GM18519 (cell line): Measurements from ENCODE around the gene ZNF181.

Source experiments
- ATAC-seq: cut with Tn5 transposase; IDR thresholded peaks from one replicate; pipeline ENCODE4 v1.9.1; 2021; ENCODE audit warnings: mild to moderate bottlenecking, moderate library complexity; ENCODE audit not compliant: unreplicated experiment, low FRiP score

Gene ZNF181

DNA sequence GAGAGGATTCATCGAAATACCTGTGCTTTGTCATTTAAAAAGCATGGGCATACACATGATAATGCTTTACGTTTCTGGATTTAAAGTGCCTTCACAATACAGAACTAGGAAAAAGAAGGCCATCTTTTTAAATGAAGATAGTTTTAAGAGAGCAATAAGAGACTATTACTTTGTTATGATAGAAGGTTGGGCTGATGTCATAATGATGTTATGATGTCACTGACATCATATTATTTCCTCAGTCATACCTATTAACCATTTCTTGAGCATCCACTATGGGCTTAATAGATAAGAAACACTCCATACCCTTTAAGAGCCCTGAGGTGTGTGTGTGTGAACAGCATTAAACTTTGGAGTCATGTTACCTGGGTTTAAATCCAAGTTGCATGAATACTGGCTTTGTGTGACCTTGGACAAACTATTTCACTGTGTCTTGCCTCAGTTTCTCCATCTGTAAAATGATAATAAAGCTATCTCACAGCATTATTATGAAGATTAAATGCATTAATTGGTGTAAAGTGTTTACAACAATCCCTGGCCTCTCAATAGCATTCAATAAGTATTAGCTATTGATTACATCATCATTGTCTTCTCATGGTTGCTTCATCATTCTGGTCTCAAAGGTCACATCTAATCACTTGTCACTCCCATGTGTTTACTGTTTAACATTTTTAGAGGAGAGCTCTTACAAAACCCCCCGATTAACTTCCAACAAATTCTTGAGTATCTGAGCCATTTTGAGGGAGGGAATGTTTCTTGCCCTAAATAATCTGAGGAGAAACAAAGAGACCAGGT lies 11.1 kb downstream of the ZNF181 start:
- no peak for ATAC-seq

DNA sequence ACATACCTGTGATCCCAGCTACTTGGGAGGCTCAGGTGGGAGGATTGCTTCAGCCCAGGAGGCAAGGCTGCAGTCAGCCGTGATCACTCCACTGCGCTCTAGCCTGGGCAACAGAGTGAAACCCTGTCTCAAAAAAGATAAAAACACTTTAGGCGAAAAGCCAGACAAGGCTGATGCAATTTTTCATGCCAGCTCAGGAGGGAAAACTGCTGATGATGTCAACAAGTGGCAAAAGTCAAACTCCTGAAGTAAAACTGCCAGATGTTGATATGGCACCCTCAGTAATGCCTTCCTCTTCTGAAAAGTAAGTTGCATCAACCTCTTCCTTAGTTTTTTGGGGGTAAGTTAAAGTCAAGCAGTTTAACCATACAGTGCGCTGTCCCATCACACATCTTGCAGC lies 23.4 kb downstream of the ZNF181 start:
- no peak for ATAC-seq

DNA sequence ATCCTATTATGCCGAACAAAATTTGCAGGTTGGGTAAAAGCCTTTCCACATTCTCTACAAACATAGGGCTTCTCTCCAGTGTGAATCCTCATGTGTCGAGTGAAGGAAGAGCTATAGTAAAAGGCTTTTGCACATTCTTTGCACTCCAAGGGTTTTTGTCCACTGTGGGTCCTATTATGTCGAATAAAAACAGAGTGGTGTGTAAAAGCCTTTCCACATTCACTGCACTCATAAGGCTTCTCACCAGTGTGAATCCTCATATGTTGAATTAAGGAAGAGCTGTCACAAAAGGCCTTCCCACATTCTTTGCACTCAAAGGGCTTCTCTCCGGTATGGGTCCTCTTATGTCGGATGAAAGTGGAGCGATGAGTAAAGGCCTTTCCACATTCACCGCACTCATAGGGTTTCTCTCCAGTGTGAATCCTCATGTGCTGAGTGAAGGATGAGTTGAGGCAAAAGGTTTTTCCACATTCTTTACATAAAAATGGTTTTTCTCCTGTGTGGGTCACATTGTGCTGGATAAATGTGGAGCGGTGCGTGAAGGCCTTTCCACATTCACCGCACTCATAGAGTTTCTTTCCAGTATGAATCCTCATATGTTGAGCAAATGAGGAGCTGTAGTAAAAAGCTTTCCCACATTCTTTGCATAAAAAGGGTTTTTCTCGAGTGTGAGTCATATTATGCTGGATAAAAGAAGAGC lies 25.3 kb downstream of the ZNF181 start:
- ATAC-seq = no peak

DNA sequence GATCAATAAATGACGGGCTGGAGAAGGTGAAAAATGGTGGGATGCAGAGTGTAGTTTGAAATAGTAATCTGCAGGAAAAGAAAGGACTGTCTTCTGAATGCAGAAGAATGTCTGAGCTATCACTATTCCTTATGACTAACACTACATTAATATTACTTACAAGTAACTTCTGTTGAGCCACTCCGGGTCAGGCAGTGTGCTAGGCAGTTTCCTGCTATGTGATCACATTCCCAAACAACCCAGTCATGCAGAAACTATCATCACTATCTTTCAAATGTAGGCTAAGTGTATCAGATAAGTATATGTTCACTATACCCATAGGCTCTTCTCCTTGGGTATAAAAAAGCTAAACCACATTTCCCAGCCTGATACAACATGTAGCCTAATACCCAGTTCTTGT lies 32.3 kb downstream of the ZNF181 start:
- no peak for ATAC-seq

DNA sequence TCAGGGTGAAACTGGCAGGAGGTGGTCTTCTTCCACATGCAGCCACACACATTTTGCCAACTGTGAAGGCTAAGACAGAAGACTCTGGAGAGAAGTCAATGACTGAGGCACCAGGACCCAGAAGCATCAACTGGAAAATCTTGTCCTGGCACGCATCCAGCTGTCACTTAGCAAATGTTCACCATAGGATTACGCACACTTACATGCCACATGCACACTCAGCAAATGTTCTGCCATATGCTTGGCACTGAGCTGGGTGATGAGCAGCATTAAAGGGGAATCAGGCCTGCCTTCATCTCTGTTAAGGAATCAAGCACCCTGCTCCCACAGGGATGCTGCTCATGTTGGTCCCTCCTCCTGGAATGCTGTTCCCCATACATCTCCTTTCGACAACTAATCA lies 33.9 kb downstream of the ZNF181 start:
- ATAC-seq = no peak

DNA sequence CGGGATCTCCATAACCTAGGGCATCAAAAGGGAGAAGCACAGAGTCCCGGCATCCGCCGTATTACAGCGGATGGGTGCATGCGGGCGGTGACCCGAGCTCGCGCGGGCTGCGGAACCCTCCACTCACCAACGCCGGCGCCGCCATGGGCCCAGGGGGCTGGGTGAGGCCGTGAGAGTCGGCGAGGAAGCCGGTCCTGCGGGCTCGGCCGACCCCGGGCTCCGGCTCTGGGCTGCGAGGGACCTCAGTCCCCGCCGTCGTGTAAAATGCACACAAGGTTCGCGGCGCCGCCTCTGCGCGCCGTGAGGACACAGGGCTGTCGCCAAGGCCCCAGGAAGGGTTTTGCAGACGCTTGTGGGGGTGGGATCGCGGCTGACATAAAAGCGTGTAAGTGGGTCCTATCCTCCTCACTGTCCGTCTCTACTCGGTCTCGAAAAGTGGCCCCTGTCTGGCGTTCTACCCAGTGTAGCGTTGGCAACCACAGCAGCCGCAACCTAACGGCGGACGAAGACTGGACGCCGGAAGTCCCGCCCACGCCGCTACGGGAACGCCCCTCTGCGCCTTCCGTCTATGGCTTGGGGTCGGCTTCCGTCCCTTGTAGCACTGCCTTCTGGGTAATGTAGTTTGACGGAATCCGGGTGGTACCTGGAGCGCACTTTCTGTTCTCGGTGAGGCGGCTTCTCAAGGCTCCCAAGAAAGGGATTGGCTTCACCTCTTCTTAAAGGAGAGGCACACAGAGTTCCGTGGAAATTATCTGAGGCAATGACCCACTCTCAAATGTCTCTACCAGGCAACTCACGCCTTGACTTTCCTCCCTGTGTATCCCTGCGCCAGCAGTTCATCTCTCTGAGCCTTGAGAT lies 38.9 kb downstream of the ZNF181 start, which contains the start of gene ZNF599:
Gene ZNF599 (minus strand): TSS at position 519 of the 858 bp plus-strand sequence. CDS start 374 bp downstream, at position 145.
- ATAC-seq = peak; percentile 82

DNA sequence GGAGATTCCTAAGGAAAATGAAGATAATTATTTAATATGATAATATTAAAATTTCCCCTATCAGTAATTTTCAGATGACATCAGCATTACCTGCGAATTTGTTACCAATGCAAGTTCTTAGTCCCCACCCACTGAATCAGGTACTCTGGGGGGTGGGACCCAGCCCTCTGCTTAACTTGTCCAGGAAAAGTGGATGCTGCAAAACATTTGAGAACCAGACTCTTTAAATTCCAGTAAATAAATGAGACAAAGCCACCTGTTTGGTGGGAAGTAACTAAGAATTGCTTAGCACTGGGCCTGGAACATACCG lies 39.5 kb downstream of the ZNF181 start:
- ATAC-seq = no peak

DNA sequence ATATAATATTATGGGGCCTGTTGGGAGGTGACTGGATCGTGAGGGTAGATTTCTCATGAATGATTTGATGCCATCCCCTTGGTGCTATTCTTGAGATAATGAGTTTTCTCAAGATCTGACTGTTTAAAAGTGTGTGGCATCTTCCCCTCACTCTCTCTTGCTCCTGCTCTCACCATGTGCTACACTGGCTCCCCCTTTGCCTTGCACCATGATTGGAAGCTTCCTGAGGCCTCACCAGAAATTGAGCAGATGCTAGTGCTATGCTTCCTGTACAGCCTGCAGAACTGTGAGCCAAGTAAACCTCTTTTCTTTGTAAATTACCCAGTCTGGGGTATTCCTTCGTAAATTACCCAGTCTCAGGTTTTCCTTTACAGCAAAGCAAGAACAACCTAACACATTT lies 40.8 kb downstream of the ZNF181 start:
- ATAC-seq = no peak

DNA sequence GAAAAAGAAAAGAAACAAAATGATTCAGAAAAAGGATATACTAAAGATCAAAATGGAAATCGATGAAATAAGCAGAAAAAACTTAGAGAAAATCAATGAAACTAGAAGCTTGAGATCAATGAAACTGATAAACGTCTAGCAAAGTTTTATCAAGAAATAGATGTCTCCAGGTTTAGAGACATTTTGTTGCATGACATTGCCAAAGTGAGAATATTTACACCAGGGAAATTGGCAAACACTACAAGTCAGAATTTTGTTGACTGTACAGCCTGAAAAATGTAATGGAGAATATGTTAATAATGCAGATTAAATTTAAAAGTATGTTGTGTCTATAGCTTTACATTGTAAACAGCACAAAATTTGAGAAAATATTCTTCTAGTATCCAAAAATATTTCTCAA lies 44.3 kb downstream of the ZNF181 start:
- ATAC-seq = no peak

DNA sequence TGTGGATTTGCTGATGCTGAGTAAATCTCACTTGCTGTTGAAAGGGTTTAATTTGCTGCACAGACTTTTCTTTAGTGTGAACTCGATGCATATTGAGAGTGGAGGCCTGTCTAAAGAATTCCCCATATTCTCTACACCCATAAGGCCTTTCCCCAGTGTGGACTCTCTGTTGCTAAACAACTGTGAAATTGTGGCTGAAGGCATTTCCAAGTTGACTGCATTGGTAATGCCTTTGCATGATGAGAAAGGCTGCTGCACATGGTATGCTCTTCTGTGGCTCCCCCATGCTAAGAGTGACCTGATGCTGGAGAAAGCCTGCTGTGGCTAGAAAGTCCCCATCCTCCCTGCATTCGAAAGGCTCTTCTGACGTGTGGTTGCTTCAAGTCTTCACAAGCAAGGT lies 45.6 kb downstream of the ZNF181 start:
- no peak for ATAC-seq

DNA sequence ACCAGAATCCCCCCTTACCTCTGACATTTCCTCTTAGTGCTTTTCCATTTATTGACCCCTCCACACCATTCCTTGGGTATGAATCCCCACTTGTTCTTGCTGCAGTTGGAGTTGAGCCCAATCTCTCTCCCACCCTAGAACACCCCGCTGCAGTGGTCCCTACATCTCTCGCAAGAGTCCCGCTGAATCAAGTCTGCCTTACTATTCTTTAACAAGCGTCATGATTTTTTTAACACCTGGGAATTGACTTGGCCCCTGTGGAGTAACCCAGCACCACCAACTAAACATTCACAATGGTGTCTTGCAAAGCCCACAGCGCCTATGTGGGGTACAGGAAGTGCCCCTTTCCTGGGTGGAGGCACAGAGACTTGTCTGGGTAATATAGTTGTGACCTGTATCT lies 52.2 kb downstream of the ZNF181 start:
- no peak for ATAC-seq

DNA sequence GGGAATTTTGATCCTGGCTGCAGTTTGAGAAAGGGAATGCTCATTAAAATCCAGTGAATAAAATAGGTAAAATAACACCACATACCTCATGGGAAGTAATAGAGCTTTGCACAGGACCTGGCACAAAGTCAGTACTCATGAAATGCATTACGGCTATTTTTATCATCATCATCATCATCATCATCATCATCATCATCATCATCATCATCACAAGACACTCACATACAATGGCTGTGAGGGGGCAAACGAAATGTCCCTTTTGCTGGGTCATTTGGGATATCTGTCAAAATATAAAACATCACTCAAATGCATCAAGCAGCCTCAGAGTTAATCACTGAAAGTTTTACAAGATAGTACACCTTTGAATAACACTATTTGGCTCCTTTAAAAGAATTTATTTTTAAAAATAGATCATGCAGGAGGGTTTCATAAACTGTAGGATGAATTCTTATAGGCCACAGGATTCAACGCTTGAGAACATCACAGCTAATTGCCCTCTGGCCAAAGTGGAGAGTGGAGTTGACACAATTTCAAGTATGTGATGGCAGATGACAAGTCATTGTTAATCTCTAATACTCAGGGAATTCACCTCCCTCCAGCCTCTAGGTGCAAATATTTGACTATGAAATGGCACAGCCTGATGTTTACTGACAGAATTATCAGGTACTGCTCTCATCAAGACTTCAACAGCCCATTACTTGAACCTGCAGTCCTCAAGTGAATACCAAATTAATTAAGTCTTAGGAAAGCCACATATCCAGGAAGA lies 53.2 kb downstream of the ZNF181 start:
- no peak for ATAC-seq

DNA sequence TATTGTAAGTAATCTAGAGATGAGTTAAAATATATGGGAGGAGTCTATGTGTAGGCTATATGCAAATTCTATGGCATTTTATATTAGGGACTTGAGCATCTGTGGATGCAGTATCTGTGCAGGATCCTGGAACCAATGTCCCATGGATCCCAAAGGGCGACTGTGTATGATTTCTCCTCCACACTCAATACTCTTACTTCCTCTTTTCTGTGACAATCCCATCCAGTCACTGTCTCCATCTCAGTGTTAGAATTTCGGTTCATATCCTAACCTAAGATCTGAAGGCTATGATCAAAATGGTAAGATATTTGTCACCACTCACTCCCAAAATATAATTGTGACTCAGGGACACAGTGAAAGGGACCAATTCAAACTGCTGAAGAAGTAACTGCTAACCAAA lies 54.0 kb downstream of the ZNF181 start:
- ATAC-seq = no peak

DNA sequence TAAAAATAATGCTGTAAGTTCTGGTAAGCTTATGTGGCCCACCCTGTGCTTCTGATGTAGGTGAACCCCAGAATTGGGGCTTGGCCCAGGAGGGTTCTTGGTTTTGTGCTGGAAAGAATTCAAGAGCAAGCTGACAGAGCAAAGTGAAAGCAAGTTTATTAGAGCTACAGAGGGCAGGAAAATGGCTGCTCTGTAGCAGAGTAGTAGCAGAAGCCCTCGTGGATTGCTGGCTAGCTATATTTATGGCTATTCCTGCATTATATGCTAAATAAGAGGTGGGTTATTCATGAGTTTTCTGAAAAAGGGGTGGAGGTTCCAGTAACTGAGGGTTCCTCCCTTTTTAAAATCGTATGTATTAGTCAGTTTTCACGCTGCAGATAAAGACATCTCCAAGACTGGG lies 59.5 kb downstream of the ZNF181 start:
- no peak for ATAC-seq

DNA sequence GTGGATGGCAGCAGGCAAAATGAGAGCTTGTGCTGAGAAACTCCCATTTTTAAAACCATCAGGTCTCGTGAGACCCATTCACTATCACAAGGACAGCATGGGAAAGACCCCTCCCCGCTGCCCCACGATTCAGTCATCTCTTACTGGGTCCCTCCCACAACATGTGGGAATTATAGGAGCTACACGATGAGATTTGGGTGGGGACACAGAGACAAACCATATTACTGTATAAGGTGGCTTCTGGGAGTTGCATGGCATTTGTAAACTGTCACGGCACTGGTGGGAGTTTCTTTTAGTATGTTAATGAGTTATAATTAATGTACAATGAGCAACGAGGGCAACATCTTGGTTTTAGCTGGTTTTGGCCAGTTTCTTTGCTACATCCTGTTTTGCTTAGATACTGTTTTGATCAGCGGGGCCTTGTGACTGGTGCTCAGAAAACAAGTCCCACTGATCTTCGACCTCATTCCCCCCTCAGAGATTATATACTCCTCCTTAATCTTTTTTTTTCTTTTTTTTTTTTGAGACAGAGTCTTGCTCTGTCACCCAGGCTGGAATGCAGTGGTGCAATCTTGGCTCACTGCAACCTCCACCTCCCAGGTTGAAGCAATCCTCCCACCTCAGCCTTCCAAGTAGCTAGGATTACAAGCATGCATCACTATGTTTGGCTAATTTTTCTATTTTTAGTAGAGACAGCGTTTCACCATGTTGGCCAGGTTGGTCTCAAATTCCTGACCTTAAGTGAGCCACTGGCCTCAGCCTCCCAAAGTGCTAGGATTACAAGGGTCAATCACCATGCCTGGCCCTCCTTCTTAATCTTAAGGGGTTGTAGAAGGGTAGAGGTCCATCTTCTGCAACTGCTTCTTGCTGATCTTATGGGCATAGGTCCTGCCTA lies 60.3 kb downstream of the ZNF181 start:
- no peak for ATAC-seq
